Breast epithelium (tissue), 3 donors: ENCODE results near the gene SUSD6. TPM values are rescaled to one million over a fixed set of nuclear protein-coding genes. Genes with fewer than 3 reads are reported as not detected.

Experiments
- total RNA-seq, 3 donors: library from RNA; depleted of rRNA; stranded (reverse); fragments of >200 nt; gene quantifications; one replicate each; pipeline ENCODE4 v1.1.0, GENCODE V29; 2016

The SUSD6 gene
- total RNA-seq, 3 donors from 2014 or later = 30.2 to 55.9 (median 55.7) TPM

Other genes starting within 250 kb of the SUSD6 start
- gene ERH, start 213.3 kb upstream of the SUSD6 start, total RNA-seq = 10 to 100 TPM; 69.0 to 98.0 (median 77.6) TPM
- gene SLC39A9, start 212.9 kb upstream of the SUSD6 start, total RNA-seq = 10 to 100 TPM; 71.1 to 92.3 (median 73.8) TPM
- 1 to 10 TPM in 2 of 3 donors, under 1 TPM in 1; under 0.01 to 2.3 (median 2.0) TPM for gene PLEKHD1, start 126.9 kb upstream of the SUSD6 start, total RNA-seq
- gene CCDC177, start 36.7 kb upstream of the SUSD6 start, total RNA-seq = under 1 TPM in 2 of 3 donors, not detected in 1; 0.29 to 0.33 TPM
- 100 to 1,000 TPM; 411 to 543 (median 424) TPM for gene SRSF5, start 155.5 kb downstream of the SUSD6 start, total RNA-seq
- not detected for gene SLC10A1, start 185.6 kb downstream of the SUSD6 start, total RNA-seq